K562 (cell line): ENCODE results near the gene FAM53A. TPM values are rescaled to one million over a fixed set of nuclear protein-coding genes. Genes with fewer than 3 reads are reported as not detected.

Source experiments
- ATF7 ChIP-seq: fragments of 450-650 bp; IDR thresholded peaks from 2 replicates; pipeline ENCODE4 v1.7.1; 2014; ENCODE audit warnings: mild to moderate bottlenecking, moderate library complexity
- EP300 ChIP-seq: IDR thresholded peaks from 2 replicates; pipeline ENCODE4 v1.6.1; 2012; ENCODE audit warnings: low read length, improper control_type of control experiment
- EP400 ChIP-seq: fragments of 450-650 bp; IDR thresholded peaks from 2 replicates; pipeline ENCODE4 v1.6.1; 2017; ENCODE audit warnings: antibody characterized with exemption, mild to moderate bottlenecking, moderate library complexity
- HDAC2 ChIP-seq: fragments of 450-650 bp; IDR thresholded peaks from 2 replicates; pipeline ENCODE4 v1.6.1; 2016; ENCODE audit warnings: mild to moderate bottlenecking
- HOXB6 ChIP-seq: fragments of 250-450 bp; sonication (Bioruptor Pico); IDR thresholded peaks from 2 replicates; pipeline ENCODE4 v1.5.1; 2022; ENCODE audit warnings: mild to moderate bottlenecking, borderline replicate concordance
- JUND ChIP-seq, 2 experiments: IDR thresholded peaks; 2 replicates in 1 of 2; 3 replicates in 1 of 2; pipeline ENCODE4 v1.6.1; 2011; ENCODE audit warnings: borderline replicate concordance in 2 of 2, low read depth in 2 of 2, low read length in 2 of 2, improper control_type of control experiment in 1 of 2, missing biosample characterization in 1 of 2, missing genetic modification characterization in 1 of 2, missing genetic modification reagents in 1 of 2
- KLF6 ChIP-seq: fragments of 250-450 bp; sonication (Bioruptor Pico); IDR thresholded peaks from 2 replicates; pipeline ENCODE4 v1.4.0; 2020; ENCODE audit warnings: mild to moderate bottlenecking, moderate library complexity, borderline replicate concordance
- MTA3 ChIP-seq: fragments of 450-650 bp; formaldehyde crosslinking; IDR thresholded peaks from 2 replicates; pipeline ENCODE4 v1.6.1; 2017; ENCODE audit warnings: mild to moderate bottlenecking, borderline replicate concordance
- NBN ChIP-seq: fragments of 450-650 bp; IDR thresholded peaks from 2 replicates; pipeline ENCODE4 v1.6.1; 2016; ENCODE audit warnings: low read depth, mild to moderate bottlenecking
- NCOR1 ChIP-seq: fragments of 450-650 bp; IDR thresholded peaks from 2 replicates; pipeline ENCODE4 v1.6.1; 2016; ENCODE audit warnings: mild to moderate bottlenecking, moderate library complexity
- NFRKB ChIP-seq: fragments of 450-650 bp; IDR thresholded peaks from 2 replicates; pipeline ENCODE4 v1.6.1; 2016; ENCODE audit warnings: low read depth
- NR1H2 ChIP-seq: sonication (generic); formaldehyde crosslinking; IDR thresholded peaks from 2 replicates; pipeline ENCODE4 v1.4.0; 2020; ENCODE audit warnings: mild to moderate bottlenecking, missing genetic modification reagents
- NR4A1 ChIP-seq, 2 experiments: fragments of 250-450 bp in 1 of 2; fragments of 450-650 bp in 1 of 2; sonication (Bioruptor Pico) in 1 of 2; IDR thresholded peaks; 2 replicates each; pipeline versions ENCODE4 v1.4.0 to v1.6.1; 2016 to 2020; ENCODE audit warnings: mild to moderate bottlenecking in 2 of 2, missing compliant biosample characterization in 1 of 2, missing genetic modification characterization in 1 of 2, moderate library complexity in 1 of 2
- POLR2AphosphoS5 ChIP-seq: IDR thresholded peaks from 2 replicates; pipeline ENCODE4 v1.6.1; 2011; ENCODE audit warnings: mild to moderate bottlenecking, low read depth, low read length, moderate library complexity; ENCODE audit not compliant: control insufficient read depth, insufficient read depth
- POLR2B ChIP-seq: fragments of 450-650 bp; IDR thresholded peaks from 2 replicates; pipeline ENCODE4 v1.6.1; 2018; ENCODE audit warnings: low read depth; ENCODE audit not compliant: partially characterized antibody
- RB1 ChIP-seq: fragments of 450-650 bp; IDR thresholded peaks from 2 replicates; pipeline ENCODE4 v1.6.1; 2017; ENCODE audit warnings: low read depth, mild to moderate bottlenecking
- RBM14 ChIP-seq: fragments of 200-400 bp; formaldehyde crosslinking; IDR thresholded peaks from 2 replicates; pipeline ENCODE4 v1.6.1; 2018; ENCODE audit warnings: low read depth, mild to moderate bottlenecking, low read length, moderate library complexity, borderline replicate concordance; ENCODE audit not compliant: insufficient read depth
- TRIM28 ChIP-seq: fragments of 450-650 bp; IDR thresholded peaks from 2 replicates; pipeline ENCODE4 v1.6.1; 2017
- XRCC5 ChIP-seq: fragments of 200-400 bp; formaldehyde crosslinking; IDR thresholded peaks from 2 replicates; pipeline ENCODE4 v1.6.1; 2017; ENCODE audit warnings: low read depth, mild to moderate bottlenecking, low read length
- ZEB2 ChIP-seq: fragments of 450-650 bp; IDR thresholded peaks from 2 replicates; pipeline ENCODE4 v1.6.1; 2016
- ZNF165 ChIP-seq: fragments of 250-450 bp; sonication (Bioruptor Pico); IDR thresholded peaks from 2 replicates; pipeline ENCODE4 v1.4.0; 2020; ENCODE audit warnings: borderline replicate concordance
- polyA plus RNA-seq, 8 experiments: library from polyadenylated mRNA; depleted of rRNA in 4 of 8; stranded (reverse) in 5 of 8; unstranded in 3 of 8; fragments of >200 nt; fragmentation: Nextera tagmentation in 2 of 8; fragmentation: Illumina TruSeq in 1 of 8; extraction: Ambion mirVana in 2 of 8; extraction: Trizol in 1 of 8; gene quantifications; 2 replicates each; pipeline versions ENCODE4 v1.2.1 to v1.2.3, GENCODE V29; 2011 to 2014; ENCODE audit warnings: inconsistent platforms in 1 of 8, missing spikeins in 1 of 8
- total RNA-seq, 7 experiments: library from RNA; depleted of rRNA in 6 of 7; stranded (reverse); fragments of >200 nt in 6 of 7; fragmentation: Illumina TruSeq in 2 of 7; extraction: Trizol in 2 of 7; gene quantifications; 2 replicates each; pipeline versions ENCODE4 v1.2.1 to v1.2.3, GENCODE V29; 2011 to 2021; ENCODE audit warnings: low replicate concordance in 1 of 7
- TF ChIP-seq, protein P1 (sequence below): fragments of 450-650 bp; formaldehyde crosslinking; IDR thresholded peaks from 2 replicates; pipeline ENCODE4 v1.4.0; 2020; ENCODE audit warnings: mild to moderate bottlenecking, moderate library complexity
- TF ChIP-seq, protein P2 (sequence below): fragments of 450-650 bp; IDR thresholded peaks from 2 replicates; pipeline ENCODE4 v1.7.0; 2016; ENCODE audit warnings: borderline replicate concordance

The FAM53A gene
- total and polyA plus RNA-seq, 9 of the 15 experiments (the other 6 are each of a cell fraction or from before 2014, with no cell fraction given), result 0.53 to 2.7 (median 1.4) TPM; not detected in 2

DNA sequence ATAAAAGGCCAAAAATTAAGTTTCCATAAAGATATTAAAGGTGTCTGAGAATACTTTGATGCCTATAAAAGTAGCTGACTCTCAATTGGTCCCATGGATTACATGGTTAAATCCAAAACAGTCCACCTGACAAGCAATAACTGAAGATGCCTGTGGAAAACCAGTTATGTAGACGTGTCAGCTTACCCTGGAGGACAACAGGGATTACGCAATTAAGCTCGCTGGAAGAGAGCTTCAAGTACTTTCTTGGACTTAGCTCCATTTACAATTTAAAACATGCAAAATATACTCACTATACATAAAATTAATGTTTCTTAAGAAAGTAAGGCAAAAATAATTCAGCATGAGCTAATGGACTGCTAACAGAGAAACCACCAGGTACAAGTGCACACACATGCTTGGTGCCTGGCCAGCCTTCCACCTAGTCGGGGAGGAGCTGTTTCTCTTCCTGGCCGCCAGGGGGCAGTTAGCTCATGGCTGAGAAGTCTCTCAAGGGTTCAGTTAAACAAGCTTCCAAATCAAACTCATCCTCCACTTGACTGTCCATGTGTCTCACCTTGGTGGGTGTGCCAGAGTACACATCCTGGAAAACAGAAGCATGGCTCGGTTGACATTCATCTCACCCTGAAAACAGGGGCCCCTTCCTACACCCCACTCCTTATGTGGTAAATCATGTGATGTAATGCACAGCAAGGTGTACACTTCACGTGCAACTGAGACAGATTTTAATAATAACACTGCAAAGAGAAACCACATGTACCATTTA, 9.2 kb upstream of the FAM53A start (continued):
- TF ChIP-seq EP400, result peak; percentile 56
- TF ChIP-seq, protein P1, sequence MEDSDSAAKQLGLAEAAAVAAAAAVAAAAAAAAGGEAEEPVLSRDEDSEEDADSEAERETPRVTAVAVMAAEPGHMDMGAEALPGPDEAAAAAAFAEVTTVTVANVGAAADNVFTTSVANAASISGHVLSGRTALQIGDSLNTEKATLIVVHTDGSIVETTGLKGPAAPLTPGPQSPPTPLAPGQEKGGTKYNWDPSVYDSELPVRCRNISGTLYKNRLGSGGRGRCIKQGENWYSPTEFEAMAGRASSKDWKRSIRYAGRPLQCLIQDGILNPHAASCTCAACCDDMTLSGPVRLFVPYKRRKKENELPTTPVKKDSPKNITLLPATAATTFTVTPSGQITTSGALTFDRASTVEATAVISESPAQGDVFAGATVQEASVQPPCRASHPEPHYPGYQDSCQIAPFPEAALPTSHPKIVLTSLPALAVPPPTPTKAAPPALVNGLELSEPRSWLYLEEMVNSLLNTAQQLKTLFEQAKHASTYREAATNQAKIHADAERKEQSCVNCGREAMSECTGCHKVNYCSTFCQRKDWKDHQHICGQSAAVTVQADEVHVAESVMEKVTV (CRISPR knock-in tag), result peak; percentile 47; the same call in 1 of the 2 replicates
- TF ChIP-seq XRCC5, result peak; percentile 32; the same call in 1 of the 2 replicates
- no peak for TF ChIP-seq MTA3
- no peak for TF ChIP-seq RBM14
- no peak for TF ChIP-seq NFRKB
- no peak for TF ChIP-seq NR4A1 (CRISPR knock-in tag; IDR thresholded peaks at IDR 0.05)
- no peak for TF ChIP-seq NR4A1 (tag; IDR thresholded peaks at IDR 0.05)
- TF ChIP-seq POLR2AphosphoS5, result no peak
- TF ChIP-seq ZEB2, result peak; percentile 40; the same call in 1 of the 2 replicates
- TF ChIP-seq, protein P2, sequence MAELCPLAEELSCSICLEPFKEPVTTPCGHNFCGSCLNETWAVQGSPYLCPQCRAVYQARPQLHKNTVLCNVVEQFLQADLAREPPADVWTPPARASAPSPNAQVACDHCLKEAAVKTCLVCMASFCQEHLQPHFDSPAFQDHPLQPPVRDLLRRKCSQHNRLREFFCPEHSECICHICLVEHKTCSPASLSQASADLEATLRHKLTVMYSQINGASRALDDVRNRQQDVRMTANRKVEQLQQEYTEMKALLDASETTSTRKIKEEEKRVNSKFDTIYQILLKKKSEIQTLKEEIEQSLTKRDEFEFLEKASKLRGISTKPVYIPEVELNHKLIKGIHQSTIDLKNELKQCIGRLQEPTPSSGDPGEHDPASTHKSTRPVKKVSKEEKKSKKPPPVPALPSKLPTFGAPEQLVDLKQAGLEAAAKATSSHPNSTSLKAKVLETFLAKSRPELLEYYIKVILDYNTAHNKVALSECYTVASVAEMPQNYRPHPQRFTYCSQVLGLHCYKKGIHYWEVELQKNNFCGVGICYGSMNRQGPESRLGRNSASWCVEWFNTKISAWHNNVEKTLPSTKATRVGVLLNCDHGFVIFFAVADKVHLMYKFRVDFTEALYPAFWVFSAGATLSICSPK, result no peak
- TF ChIP-seq RB1, result 0 out of 2 replicates have a peak, but pooled peaks have one; percentile 37
- TF ChIP-seq HDAC2, result peak; percentile 32; the same call in 1 of the 2 replicates
- TF ChIP-seq HOXB6 (CRISPR knock-in tag), result no peak
- no peak for TF ChIP-seq NCOR1
- TF ChIP-seq NBN, result 0 out of 2 replicates have a peak, but pooled peaks have one; percentile 50
- no peak for TF ChIP-seq KLF6
- TF ChIP-seq POLR2B, result peak; percentile 3
- no peak for TF ChIP-seq JUND (IDR thresholded peaks at IDR 0.05; ENCODE audit: borderline replicate concordance, low read depth, low read length)
- TF ChIP-seq JUND (tag; IDR thresholded peaks at IDR 0.05; ENCODE audit: borderline replicate concordance, low read depth, low read length), result peak; percentile 37; the same call in 1 of the 3 replicates
- TF ChIP-seq ATF7, result peak; percentile 63; the same call in 1 of the 2 replicates
- TF ChIP-seq EP300, result no peak
- TF ChIP-seq NR1H2 (CRISPR knock-in tag), result no peak
- no peak for TF ChIP-seq ZNF165 (CRISPR knock-in tag)
- 0 out of 2 replicates have a peak, but pooled peaks have one; percentile 44 for TF ChIP-seq TRIM28
